Measurements from ENCODE around the gene SMG6. TPM values are rescaled to one million over a fixed set of nuclear protein-coding genes. Genes with fewer than 3 reads are reported as not detected.

Gene SMG6
- total RNA-seq, 2 donors from 2014 or later, result 39.0 to 52.8 TPM

DNA sequence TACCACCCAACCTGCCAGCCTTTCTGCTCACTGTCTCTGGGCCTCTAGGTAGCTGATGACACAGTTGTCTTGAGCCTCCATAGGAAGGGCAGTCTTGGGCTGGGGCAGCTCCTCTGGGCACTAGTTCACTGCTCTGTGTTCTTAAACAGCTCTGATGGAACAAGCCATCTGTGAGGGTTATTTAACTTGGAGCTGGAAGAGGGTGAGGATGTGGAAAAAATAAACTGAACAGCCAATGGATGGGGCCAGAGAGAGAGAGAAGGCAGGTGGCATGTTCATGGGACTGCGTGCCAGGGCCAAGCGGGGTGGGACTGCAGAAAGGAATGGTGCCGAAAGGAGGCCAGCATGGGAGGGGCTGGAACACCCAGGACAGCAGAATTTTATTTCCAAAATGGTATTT lies 196.1 kb downstream of the SMG6 start:
- peaks cover 36% of the 10 kb centered on the region for H3K36me3 Mint-ChIP-seq (ENCODE audit: low read depth)
- ATAC-seq (replicated peaks), result no peak
- H3K27me3 Mint-ChIP-seq, result no peaks in the 10 kb centered on the region
- no peak overlapping the region for H3K27ac Mint-ChIP-seq
- H3K4me3 Mint-ChIP-seq, result no peak overlapping the region
- H3K9me3 Mint-ChIP-seq, result no peaks in the 10 kb centered on the region
- peaks cover 7% of the 10 kb centered on the region for H3K4me1 Mint-ChIP-seq

DNA sequence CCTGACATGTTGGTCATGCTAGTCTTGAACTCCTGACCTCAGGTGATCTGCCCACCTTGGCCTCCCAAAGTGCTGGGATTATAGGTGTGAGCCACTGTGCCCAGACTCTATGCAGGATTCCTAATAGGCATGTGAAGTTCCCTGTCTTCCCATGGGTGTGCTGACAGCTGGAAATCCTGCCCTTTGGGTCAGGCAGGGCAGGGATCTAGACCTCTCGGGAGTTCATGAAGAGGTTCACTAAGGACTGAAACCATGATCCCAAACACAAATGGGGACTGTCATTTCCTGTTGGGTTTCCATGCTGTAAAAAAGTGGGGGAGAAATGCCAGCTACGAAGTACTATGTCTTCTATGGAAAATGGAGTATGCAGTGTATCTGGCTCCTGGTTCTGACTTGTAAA lies 196.5 kb downstream of the SMG6 start:
- Mint-ChIP-seq H3K4me3 (no peak overlapping the region), H3K4me1 (peaks cover 7% of the 10 kb centered on the region), H3K27me3 (no peaks in the 10 kb centered on the region), H3K36me3 (ENCODE audit: low read depth) (peaks cover 37% of the 10 kb centered on the region), H3K9me3 (no peaks in the 10 kb centered on the region), H3K27ac (no peak overlapping the region)
- ATAC-seq (replicated peaks), result no peak

DNA sequence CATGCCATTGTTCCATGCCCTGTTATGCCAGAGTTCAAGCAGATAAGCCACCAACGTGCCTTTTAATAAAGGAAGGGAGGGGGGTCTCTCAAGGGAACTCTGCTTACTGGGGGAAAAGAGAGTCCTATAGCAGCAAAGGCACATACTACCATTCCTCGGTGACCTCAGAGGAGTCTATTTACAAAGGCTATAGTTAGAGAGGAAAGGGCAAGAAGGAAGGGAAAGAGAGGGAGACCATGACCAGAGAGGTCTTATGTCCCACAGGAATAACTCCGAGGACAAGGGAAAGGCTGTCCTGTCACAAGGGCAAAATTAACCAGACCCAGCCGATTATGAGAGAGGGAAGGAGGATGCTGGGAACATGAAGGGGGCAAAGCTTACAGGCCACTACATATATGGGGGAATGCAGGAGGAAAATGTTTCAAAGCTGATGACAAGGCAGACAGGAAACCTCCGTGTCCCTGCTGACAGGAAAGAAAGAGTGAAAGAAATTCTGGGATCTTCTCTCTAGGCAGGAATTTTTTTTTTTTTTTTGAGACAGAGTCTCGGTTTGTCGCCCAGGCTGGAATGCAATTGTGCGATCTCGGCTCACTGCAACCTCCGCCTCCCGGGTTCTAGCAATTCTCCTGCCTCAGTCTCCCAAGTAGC lies 197.2 kb downstream of the SMG6 start:
- Mint-ChIP-seq H3K36me3 (ENCODE audit: low read depth) (peaks cover 37% of the 10 kb centered on the region), H3K9me3 (no peaks in the 10 kb centered on the region), H3K27ac (no peak overlapping the region), H3K4me1 (peaks cover 10% of the 10 kb centered on the region), H3K27me3 (no peaks in the 10 kb centered on the region), H3K4me3 (no peak overlapping the region)
- no peak for ATAC-seq (replicated peaks)

DNA sequence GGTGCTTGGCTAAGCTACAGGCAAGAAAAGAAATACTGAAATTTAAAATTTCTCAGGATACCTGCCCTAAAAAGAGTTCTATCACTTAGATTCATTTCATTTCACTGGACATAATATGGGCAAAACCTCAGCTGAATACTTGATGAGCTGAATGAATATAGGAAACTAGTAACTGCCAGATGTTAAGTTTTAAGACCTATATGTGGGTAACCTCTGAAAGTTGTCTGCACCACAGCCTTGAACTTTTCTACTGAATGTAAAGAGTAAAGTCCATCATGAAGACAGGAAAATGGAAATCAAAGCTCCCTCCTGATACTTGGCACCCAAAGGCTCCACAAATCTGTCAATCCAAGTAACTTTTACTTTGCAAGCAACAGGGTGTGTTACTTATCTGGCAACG lies 197.9 kb downstream of the SMG6 start:
- peaks cover 37% of the 10 kb centered on the region for H3K36me3 Mint-ChIP-seq (ENCODE audit: low read depth)
- H3K27me3 Mint-ChIP-seq, result no peaks in the 10 kb centered on the region
- H3K9me3 Mint-ChIP-seq, result no peaks in the 10 kb centered on the region
- no peak overlapping the region for H3K27ac Mint-ChIP-seq
- ATAC-seq (replicated peaks), result peak; percentile 57
- H3K4me1 Mint-ChIP-seq, result peaks cover 12% of the 10 kb centered on the region
- H3K4me3 Mint-ChIP-seq, result no peak overlapping the region

DNA sequence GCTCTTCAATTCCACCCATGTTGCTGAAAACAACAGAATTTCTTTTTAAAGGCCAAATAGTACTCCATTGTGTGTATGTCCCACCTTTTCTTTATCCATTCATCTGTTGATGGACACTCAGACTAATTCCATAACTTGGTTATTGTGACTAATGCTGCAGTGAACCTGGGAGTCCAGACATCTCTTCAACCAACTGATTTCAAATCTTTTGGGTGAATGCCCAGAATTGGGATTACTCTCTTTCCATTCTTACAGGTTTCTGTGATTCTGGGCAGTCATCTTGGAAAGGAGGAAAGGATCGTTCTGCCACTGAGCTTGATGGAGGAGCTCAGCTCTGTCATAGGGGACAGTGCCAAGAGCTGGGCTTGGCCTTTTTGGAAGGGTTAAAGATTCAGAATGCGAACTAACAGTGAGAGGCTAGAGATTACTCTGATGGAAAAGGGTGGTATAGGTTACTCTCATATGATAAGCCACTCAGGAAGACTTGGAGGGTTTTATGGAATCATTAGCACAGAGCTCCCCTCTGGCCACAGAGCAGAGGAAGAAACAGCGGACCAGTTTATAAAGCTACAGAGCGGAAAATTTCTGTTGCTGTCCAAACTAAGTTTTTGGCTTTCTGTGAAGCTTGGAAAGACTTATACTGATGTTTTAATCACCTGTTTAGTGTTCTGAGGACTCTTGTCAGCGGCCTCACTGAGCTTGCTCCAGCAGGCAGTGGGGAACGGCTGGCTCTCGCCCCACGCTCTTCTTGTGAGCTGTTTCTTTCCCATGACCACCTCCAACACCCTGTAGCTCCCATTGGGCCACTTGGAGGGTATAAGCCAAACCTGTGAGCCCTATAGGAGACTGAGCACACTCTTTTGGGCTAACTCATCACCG lies 200.4 kb downstream of the SMG6 start:
- peaks cover 37% of the 10 kb centered on the region for H3K36me3 Mint-ChIP-seq (ENCODE audit: low read depth)
- H3K27me3 Mint-ChIP-seq, result no peaks in the 10 kb centered on the region
- H3K4me1 Mint-ChIP-seq, result peaks cover 12% of the 10 kb centered on the region
- H3K27ac Mint-ChIP-seq, result no peak overlapping the region
- H3K4me3 Mint-ChIP-seq, result no peak overlapping the region
- no peak for ATAC-seq (replicated peaks)
- H3K9me3 Mint-ChIP-seq, result no peaks in the 10 kb centered on the region

DNA sequence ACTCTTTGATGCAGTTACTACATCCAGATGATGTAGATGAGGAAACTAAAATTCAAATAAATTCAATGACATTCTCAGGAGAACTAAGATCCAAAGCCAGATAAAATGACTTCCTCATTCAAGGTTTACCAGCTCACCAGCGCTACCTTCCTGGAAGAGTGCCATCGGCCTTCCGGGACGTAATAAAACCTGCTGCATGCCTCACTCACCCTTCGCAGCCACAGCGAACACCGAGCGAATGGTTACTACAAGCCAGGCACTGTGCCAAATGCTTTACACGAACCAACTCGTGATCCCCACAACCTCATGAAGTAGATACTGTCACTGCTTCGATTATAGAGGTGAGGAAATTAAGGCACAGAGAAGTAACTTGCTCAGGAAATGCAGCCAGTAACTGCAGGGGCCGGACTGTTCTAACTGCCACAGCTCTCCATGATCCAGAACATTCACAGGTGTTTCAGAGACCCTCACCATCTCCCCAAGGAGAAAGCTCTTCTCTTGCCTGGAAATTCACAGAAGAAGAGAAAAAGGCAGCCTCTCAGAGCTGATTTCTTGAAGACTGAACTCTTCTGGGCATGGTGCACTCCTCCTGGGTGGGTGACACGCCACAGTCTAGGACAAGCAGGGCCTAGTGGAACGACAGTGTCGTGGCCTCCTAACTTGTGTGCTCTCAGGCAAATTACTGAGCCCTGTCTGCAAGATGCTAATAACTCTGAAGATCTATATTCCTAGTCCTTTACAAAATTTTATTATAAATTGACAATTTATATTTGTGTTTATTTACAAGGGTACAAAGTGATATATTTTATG lies 201.9 kb downstream of the SMG6 start:
- H3K27ac Mint-ChIP-seq, result no peak overlapping the region
- no peaks in the 10 kb centered on the region for H3K9me3 Mint-ChIP-seq
- H3K27me3 Mint-ChIP-seq, result no peaks in the 10 kb centered on the region
- peak; percentile 59 for ATAC-seq (replicated peaks)
- H3K4me3 Mint-ChIP-seq, result no peak overlapping the region
- peaks cover 28% of the 10 kb centered on the region for H3K36me3 Mint-ChIP-seq (ENCODE audit: low read depth)
- peaks cover 12% of the 10 kb centered on the region for H3K4me1 Mint-ChIP-seq

DNA sequence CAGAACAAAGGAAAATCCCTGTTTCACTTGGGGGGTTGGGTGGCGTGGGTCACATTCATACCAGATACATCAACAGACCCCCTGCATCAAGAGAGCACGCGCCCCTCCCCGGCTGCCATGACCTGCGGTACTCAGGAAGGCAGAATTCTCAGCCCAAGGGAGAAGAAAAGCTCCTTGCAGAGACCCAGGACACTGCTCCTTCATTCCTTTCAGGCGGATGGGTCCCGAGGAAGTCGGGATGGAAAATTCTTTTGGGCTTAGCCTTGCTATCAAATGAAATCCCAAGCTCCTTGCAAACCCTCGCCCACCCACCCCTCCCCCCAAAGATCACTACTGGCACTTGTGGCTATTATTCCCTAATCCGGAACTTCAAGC lies 208.1 kb downstream of the SMG6 start:
- Mint-ChIP-seq H3K27me3 (no peaks in the 10 kb centered on the region), H3K4me1 (no peaks in the 10 kb centered on the region), H3K27ac (no peak overlapping the region), H3K4me3 (no peak overlapping the region), H3K9me3 (no peaks in the 10 kb centered on the region), H3K36me3 (ENCODE audit: low read depth) (peaks cover 10% of the 10 kb centered on the region)
- no peak for ATAC-seq (replicated peaks)

DNA sequence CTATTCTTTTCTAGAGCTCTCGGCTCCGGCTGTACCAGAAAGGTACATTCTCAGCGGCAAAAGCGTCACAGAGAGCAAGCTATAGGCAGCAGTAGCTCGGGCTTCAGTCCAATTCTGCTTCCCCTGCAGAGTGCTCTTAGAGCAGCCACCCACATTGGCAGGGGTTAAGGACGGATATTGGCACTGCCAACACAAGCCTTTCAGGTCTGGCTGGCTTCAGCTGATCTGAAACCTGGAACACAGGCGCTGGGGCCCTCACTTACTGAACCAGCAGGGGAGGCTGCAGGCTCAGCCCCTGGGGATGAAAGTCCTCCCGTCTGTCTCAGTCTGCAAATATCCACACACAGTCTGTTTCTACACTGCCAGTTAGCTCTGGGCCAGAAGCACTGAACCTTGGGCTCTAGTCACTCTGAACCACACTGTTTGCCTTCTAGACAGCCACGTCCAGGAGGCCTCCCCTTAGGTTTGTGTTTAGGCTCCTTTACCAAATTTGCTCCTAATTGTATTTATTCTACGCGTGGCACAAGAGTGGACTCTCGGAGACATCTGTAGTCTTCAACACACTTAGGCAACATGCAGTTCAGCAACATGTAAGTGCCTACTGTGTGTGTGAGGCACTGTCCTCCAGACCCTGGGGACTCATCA lies 208.6 kb downstream of the SMG6 start:
- no peaks in the 10 kb centered on the region for H3K27me3 Mint-ChIP-seq
- H3K4me1 Mint-ChIP-seq, result peaks cover 3% of the 10 kb centered on the region
- no peak overlapping the region for H3K4me3 Mint-ChIP-seq
- H3K9me3 Mint-ChIP-seq, result no peaks in the 10 kb centered on the region
- peaks cover 10% of the 10 kb centered on the region for H3K36me3 Mint-ChIP-seq (ENCODE audit: low read depth)
- no peak for ATAC-seq (replicated peaks)
- H3K27ac Mint-ChIP-seq, result no peak overlapping the region

DNA sequence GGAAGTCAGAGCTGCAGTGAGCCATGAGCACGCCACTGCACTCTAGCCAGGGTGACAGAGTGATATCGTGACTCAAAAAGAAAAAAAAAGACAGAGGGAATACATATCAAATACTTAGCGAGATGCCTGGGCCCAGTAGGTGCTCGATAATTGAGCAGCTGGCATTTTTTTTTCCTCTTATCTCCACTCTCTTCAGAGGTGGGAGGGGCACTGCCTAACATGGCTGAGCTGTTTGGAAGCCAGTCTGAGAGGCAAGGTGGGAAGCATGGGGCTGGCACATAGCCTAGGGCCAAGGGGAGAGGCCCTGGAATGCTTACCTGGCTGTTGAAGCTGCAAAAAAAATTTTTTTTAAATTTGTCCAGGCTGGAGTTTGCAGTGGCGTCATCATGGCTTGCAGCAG lies 210.2 kb downstream of the SMG6 start:
- Mint-ChIP-seq H3K9me3 (no peaks in the 10 kb centered on the region), H3K4me1 (peaks cover 18% of the 10 kb centered on the region), H3K27ac (no peak overlapping the region), H3K4me3 (no peak overlapping the region), H3K27me3 (no peaks in the 10 kb centered on the region), H3K36me3 (ENCODE audit: low read depth) (peaks cover 10% of the 10 kb centered on the region)
- ATAC-seq (replicated peaks), result no peak

DNA sequence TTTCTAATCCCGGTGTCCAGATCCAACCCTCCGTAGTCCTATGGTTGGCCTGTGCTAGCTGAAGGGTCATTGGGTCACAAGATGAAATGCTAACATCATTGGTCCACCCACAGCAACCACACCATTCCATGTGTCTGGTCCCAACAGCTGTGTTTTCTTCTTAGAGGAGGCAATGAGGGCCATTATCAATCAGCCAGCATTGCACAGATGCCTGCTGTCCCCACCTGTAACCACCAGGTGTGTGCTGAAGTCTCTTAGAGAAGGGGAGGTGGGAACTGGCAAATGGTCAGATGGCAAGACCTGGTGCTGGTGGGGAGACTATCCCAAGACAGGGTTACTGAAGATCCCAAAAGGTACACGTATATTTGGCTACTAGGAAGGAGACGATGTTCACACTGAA lies 211.3 kb downstream of the SMG6 start:
- no peaks in the 10 kb centered on the region for H3K27me3 Mint-ChIP-seq
- no peak overlapping the region for H3K27ac Mint-ChIP-seq
- peaks cover 28% of the 10 kb centered on the region for H3K4me1 Mint-ChIP-seq
- no peaks in the 10 kb centered on the region for H3K9me3 Mint-ChIP-seq
- H3K4me3 Mint-ChIP-seq, result no peak overlapping the region
- ATAC-seq (replicated peaks), result no peak
- peaks cover 17% of the 10 kb centered on the region for H3K36me3 Mint-ChIP-seq (ENCODE audit: low read depth)

DNA sequence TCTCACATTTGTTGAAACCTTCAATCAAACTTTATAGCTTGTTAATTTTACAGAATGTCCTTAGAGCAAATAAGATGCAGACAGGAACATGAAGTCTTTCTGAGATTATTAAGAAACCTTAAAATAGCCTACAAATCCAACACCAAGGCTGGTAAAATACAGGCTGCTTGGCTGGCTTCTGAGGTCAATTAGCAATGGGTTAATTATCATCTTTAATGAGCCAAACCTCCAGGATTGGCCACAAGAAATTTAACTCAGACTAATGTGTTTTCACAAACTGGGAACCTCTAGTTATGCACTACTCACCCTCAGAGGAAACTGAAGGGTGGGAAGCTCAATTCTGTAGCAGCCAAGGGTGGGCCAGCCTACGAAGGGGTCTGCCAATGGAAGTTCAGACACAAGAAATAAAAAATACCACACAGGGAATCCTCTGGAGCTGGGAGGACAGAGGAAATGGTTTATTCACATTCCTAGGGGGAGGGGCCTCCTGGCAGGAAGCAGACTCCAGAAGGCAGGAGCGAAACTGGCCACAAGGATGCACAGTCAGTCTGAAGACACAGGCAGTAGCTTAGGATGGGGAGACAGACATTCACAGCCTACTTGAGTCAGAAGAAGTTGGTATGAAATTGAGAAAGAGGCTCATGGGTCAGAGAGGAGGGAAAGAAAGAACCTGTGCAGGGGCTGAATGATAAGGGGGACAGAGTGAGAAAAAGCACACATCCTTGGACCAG lies 212.6 kb downstream of the SMG6 start:
- Mint-ChIP-seq H3K4me1 (peaks cover 36% of the 10 kb centered on the region), H3K4me3 (peak overlapping the region; percentile 77), H3K9me3 (no peaks in the 10 kb centered on the region), H3K36me3 (ENCODE audit: low read depth) (peaks cover 28% of the 10 kb centered on the region), H3K27ac (no peak overlapping the region), H3K27me3 (no peaks in the 10 kb centered on the region)
- no peak for ATAC-seq (replicated peaks)

DNA sequence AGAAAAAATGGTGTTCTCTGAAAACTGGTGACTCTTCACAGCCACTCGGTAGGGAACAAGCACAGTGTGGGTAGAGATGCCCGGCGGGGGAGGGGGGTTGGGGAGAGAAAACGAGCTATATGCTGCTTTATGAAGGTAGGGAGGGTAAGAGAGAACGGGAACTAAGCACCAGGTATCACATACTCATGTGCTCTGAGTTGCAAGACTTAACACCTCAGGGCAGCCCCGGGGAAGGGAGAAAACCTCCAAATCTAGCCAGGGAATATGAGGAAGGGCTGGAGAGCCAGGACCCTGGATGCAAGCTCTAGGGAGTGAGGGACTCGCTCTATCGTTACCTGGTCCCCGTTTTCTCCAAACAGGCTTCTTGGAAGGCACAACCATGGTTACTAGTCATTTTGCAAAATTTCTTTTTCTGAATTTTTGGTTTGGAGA lies 213.4 kb downstream of the SMG6 start:
- H3K27me3 Mint-ChIP-seq, result no peaks in the 10 kb centered on the region
- H3K4me3 Mint-ChIP-seq, result peak overlapping the region; percentile 77
- peaks cover 36% of the 10 kb centered on the region for H3K4me1 Mint-ChIP-seq
- H3K9me3 Mint-ChIP-seq, result no peaks in the 10 kb centered on the region
- peak; percentile 3 for ATAC-seq (replicated peaks)
- H3K36me3 Mint-ChIP-seq (ENCODE audit: low read depth), result peaks cover 35% of the 10 kb centered on the region
- peak overlapping the region; percentile 82 for H3K27ac Mint-ChIP-seq

DNA sequence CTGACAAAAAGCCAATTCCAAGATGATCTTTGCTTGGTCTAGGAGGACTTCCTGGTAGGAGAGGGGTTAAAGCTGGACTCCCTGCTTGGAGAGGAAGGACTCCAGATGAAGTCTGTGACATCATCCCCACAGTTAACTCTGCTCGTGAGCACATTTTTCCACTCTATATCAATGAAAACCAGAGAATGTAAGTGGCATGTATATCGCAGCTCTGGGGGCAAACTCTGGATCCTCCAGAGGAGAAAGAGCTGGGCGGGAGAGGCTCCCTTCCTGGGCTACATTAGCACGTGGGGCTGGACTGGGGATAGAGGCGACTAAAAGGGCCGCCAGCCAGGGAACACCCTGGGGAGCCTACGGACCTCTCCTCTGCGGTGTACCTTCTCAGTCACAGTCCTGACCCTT lies 214.6 kb downstream of the SMG6 start:
- Mint-ChIP-seq H3K36me3 (ENCODE audit: low read depth) (peaks cover 47% of the 10 kb centered on the region), H3K27ac (peak overlapping the region; percentile 82), H3K27me3 (no peaks in the 10 kb centered on the region), H3K4me3 (peak overlapping the region; percentile 77), H3K4me1 (peaks cover 45% of the 10 kb centered on the region), H3K9me3 (no peaks in the 10 kb centered on the region)
- peak; percentile 32 for ATAC-seq (replicated peaks)

Measured in activated T-helper 17 cell treated with anti-CD3 and anti-CD28 coated beads, Interleukin-2, amount 50 U/mL, for 72 hours (primary cell).